ENCODE results near the gene KRTAP6-1. TPM values are rescaled to one million over a fixed set of nuclear protein-coding genes. Genes with fewer than 3 reads are reported as not detected.

Gene KRTAP6-1
- total RNA-seq, 1 experiment from 2014 or later: not detected

- Histone ChIP-seq H3K4me3 (ENCODE audit: insufficient read depth, low read depth, low read length) (no peak overlapping the region), H3K27me3 (ENCODE audit: control insufficient read depth, insufficient read depth, low read length) (no peaks in the 10 kb centered on the region), H3K36me3 (replicated peaks; ENCODE audit: control insufficient read depth, insufficient read depth, low read length) (no peaks in the 10 kb centered on the region)
- peak; percentile 9 for DNase-seq
These were observed 7.8 kb downstream of the KRTAP6-1 start for GRCh38 chr21:30605968-30606367.

GRCh38 chr21:30600787-30601186 lies 12.9 kb downstream of the KRTAP6-1 start, which contains the start of gene KRTAP22-1:
TSS of gene KRTAP22-1 (plus strand) at chr21:30601087.
- Histone ChIP-seq H3K27me3 (ENCODE audit: control insufficient read depth, insufficient read depth, low read length) (no peaks in the 10 kb centered on the region), H3K36me3 (replicated peaks; ENCODE audit: control insufficient read depth, insufficient read depth, low read length) (no peaks in the 10 kb centered on the region), H3K4me3 (ENCODE audit: insufficient read depth, low read depth, low read length) (no peak within 1 kb of the TSS)
- DNase-seq: no peak

- no peak for DNase-seq
- Histone ChIP-seq H3K36me3 (replicated peaks; ENCODE audit: control insufficient read depth, insufficient read depth, low read length) (no peaks in the 10 kb centered on the region), H3K4me3 (ENCODE audit: insufficient read depth, low read depth, low read length) (no peak within 1 kb of the TSS), H3K27me3 (ENCODE audit: control insufficient read depth, insufficient read depth, low read length) (no peaks in the 10 kb centered on the region)
These were observed 14.9 kb downstream of the KRTAP6-1 start, which contains the start of gene KRTAP6-2 for GRCh38 chr21:30598802-30599201. TSS of gene KRTAP6-2 (minus strand) at chr21:30598902. CDS start at chr21:30598874, 28 bp downstream.

GRCh38 chr21:30592140-30592539 lies 21.6 kb downstream of the KRTAP6-1 start, which contains the start of gene KRTAP6-3:
TSS of gene KRTAP6-3 (plus strand) at chr21:30592440. CDS start at chr21:30592446, 6 bp downstream.
- no peaks in the 10 kb centered on the region for H3K27me3 ChIP-seq (ENCODE audit: control insufficient read depth, insufficient read depth, low read length)
- no peak within 1 kb of the TSS for H3K4me3 ChIP-seq (ENCODE audit: insufficient read depth, low read depth, low read length)
- DNase-seq: no peak
- no peaks in the 10 kb centered on the region for H3K36me3 ChIP-seq (replicated peaks; ENCODE audit: control insufficient read depth, insufficient read depth, low read length)

- H3K4me3 ChIP-seq (ENCODE audit: insufficient read depth, low read depth, low read length): no peak within 1 kb of the TSS
- no peaks in the 10 kb centered on the region for H3K27me3 ChIP-seq (ENCODE audit: control insufficient read depth, insufficient read depth, low read length)
- no peak for DNase-seq
- H3K36me3 ChIP-seq (replicated peaks; ENCODE audit: control insufficient read depth, insufficient read depth, low read length): no peaks in the 10 kb centered on the region
These were observed 23.4 kb downstream of the KRTAP6-1 start, which contains the start of gene KRTAP22-2 for GRCh38 chr21:30590297-30590696. TSS of gene KRTAP22-2 (minus strand) at chr21:30590397.

- no peak overlapping the region for H3K4me3 ChIP-seq (ENCODE audit: insufficient read depth, low read depth, low read length)
- DNase-seq: no peak
- H3K27me3 ChIP-seq (ENCODE audit: control insufficient read depth, insufficient read depth, low read length): no peaks in the 10 kb centered on the region
- no peaks in the 10 kb centered on the region for H3K36me3 ChIP-seq (replicated peaks; ENCODE audit: control insufficient read depth, insufficient read depth, low read length)
These were observed 30.9 kb downstream of the KRTAP6-1 start for GRCh38 chr21:30582870-30583269.

- no peaks in the 10 kb centered on the region for H3K36me3 ChIP-seq (replicated peaks; ENCODE audit: control insufficient read depth, insufficient read depth, low read length)
- no peak overlapping the region for H3K4me3 ChIP-seq (ENCODE audit: insufficient read depth, low read depth, low read length)
- no peak for DNase-seq
- H3K27me3 ChIP-seq (ENCODE audit: control insufficient read depth, insufficient read depth, low read length): no peaks in the 10 kb centered on the region
These were observed 33.6 kb downstream of the KRTAP6-1 start for GRCh38 chr21:30580132-30580531.

GRCh38 chr21:30579346-30579745 lies 34.4 kb downstream of the KRTAP6-1 start:
- H3K4me3 ChIP-seq (ENCODE audit: insufficient read depth, low read depth, low read length): no peak overlapping the region
- H3K27me3 ChIP-seq (ENCODE audit: control insufficient read depth, insufficient read depth, low read length): no peaks in the 10 kb centered on the region
- no peaks in the 10 kb centered on the region for H3K36me3 ChIP-seq (replicated peaks; ENCODE audit: control insufficient read depth, insufficient read depth, low read length)
- DNase-seq: no peak

GRCh38 chr21:30577766-30578165 lies 36.0 kb downstream of the KRTAP6-1 start:
- Histone ChIP-seq H3K36me3 (replicated peaks; ENCODE audit: control insufficient read depth, insufficient read depth, low read length) (no peaks in the 10 kb centered on the region), H3K4me3 (ENCODE audit: insufficient read depth, low read depth, low read length) (no peak overlapping the region), H3K27me3 (ENCODE audit: control insufficient read depth, insufficient read depth, low read length) (no peaks in the 10 kb centered on the region)
- DNase-seq: no peak

- no peaks in the 10 kb centered on the region for H3K27me3 ChIP-seq (ENCODE audit: control insufficient read depth, insufficient read depth, low read length)
- H3K4me3 ChIP-seq (ENCODE audit: insufficient read depth, low read depth, low read length): no peak overlapping the region
- DNase-seq: no peak
- no peaks in the 10 kb centered on the region for H3K36me3 ChIP-seq (replicated peaks; ENCODE audit: control insufficient read depth, insufficient read depth, low read length)
These were observed 46.1 kb downstream of the KRTAP6-1 start for GRCh38 chr21:30567617-30568016.

GRCh38 chr21:30563630-30564029 lies 50.1 kb downstream of the KRTAP6-1 start:
- no peak for DNase-seq
- no peaks in the 10 kb centered on the region for H3K27me3 ChIP-seq (ENCODE audit: control insufficient read depth, insufficient read depth, low read length)
- H3K36me3 ChIP-seq (replicated peaks; ENCODE audit: control insufficient read depth, insufficient read depth, low read length): no peaks in the 10 kb centered on the region
- H3K4me3 ChIP-seq (ENCODE audit: insufficient read depth, low read depth, low read length): no peak overlapping the region

Other genes starting within 250 kb of the KRTAP6-1 start
- not detected in 2 replicates for gene KRTAP13-2, start 241.7 kb downstream of the KRTAP6-1 start, total RNA-seq (2014; rRNA removed; shearing (Covaris generic))
- gene KRTAP13-1, start 217.9 kb downstream of the KRTAP6-1 start, total RNA-seq (2014; rRNA removed; shearing (Covaris generic)): not detected in 2 replicates
- gene KRTAP13-3, start 188.0 kb downstream of the KRTAP6-1 start, total RNA-seq (2014; rRNA removed; shearing (Covaris generic)): not detected in 2 replicates
- gene KRTAP13-4, start 183.7 kb downstream of the KRTAP6-1 start, total RNA-seq (2014; rRNA removed; shearing (Covaris generic)): not detected in 2 replicates
- not detected in 2 replicates for gene KRTAP15-1, start 173.7 kb downstream of the KRTAP6-1 start, total RNA-seq (2014; rRNA removed; shearing (Covaris generic))
- not detected in 2 replicates for gene KRTAP19-1, start 133.6 kb downstream of the KRTAP6-1 start, total RNA-seq (2014; rRNA removed; shearing (Covaris generic))
- gene KRTAP19-2, start 126.5 kb downstream of the KRTAP6-1 start, total RNA-seq (2014; rRNA removed; shearing (Covaris generic)): not detected in 2 replicates
- gene KRTAP19-3, start 121.9 kb downstream of the KRTAP6-1 start, total RNA-seq (2014; rRNA removed; shearing (Covaris generic)): not detected in 2 replicates
- gene KRTAP19-4, start 116.8 kb downstream of the KRTAP6-1 start, total RNA-seq (2014; rRNA removed; shearing (Covaris generic)): not detected in 2 replicates
- not detected in 2 replicates for gene KRTAP19-5, start 111.8 kb downstream of the KRTAP6-1 start, total RNA-seq (2014; rRNA removed; shearing (Covaris generic))
- gene KRTAP19-6, start 72.1 kb downstream of the KRTAP6-1 start, total RNA-seq (2014; rRNA removed; shearing (Covaris generic)): not detected in 2 replicates
- not detected in 2 replicates for gene KRTAP19-7, start 52.6 kb downstream of the KRTAP6-1 start, total RNA-seq (2014; rRNA removed; shearing (Covaris generic))
- gene KRTAP22-2, start 23.5 kb downstream of the KRTAP6-1 start, total RNA-seq (2014; rRNA removed; shearing (Covaris generic)): not detected in 2 replicates
- not detected in 2 replicates for gene KRTAP6-3, start 21.5 kb downstream of the KRTAP6-1 start, total RNA-seq (2014; rRNA removed; shearing (Covaris generic))
- not detected in 2 replicates for gene KRTAP6-2, start 15.0 kb downstream of the KRTAP6-1 start, total RNA-seq (2014; rRNA removed; shearing (Covaris generic))
- not detected in 2 replicates for gene KRTAP22-1, start 12.8 kb downstream of the KRTAP6-1 start, total RNA-seq (2014; rRNA removed; shearing (Covaris generic))
- not detected in 2 replicates for gene KRTAP20-1, start 2.5 kb upstream of the KRTAP6-1 start, total RNA-seq (2014; rRNA removed; shearing (Covaris generic))
- gene KRTAP20-4, start 6.7 kb upstream of the KRTAP6-1 start, total RNA-seq (2014; rRNA removed; shearing (Covaris generic)): not detected in 2 replicates
- not detected in 2 replicates for gene KRTAP20-2, start 21.3 kb upstream of the KRTAP6-1 start, total RNA-seq (2014; rRNA removed; shearing (Covaris generic))
- not detected in 2 replicates for gene KRTAP20-3, start 28.9 kb upstream of the KRTAP6-1 start, total RNA-seq (2014; rRNA removed; shearing (Covaris generic))
- not detected in 2 replicates for gene KRTAP21-3, start 104.8 kb upstream of the KRTAP6-1 start, total RNA-seq (2014; rRNA removed; shearing (Covaris generic))
- gene KRTAP21-2, start 133.3 kb upstream of the KRTAP6-1 start, total RNA-seq (2014; rRNA removed; shearing (Covaris generic)): not detected in 2 replicates
- not detected in 2 replicates for gene KRTAP21-1, start 141.5 kb upstream of the KRTAP6-1 start, total RNA-seq (2014; rRNA removed; shearing (Covaris generic))
- gene KRTAP8-1, start 199.3 kb upstream of the KRTAP6-1 start, total RNA-seq (2014; rRNA removed; shearing (Covaris generic)): not detected in 2 replicates
- gene KRTAP7-1, start 215.8 kb upstream of the KRTAP6-1 start, total RNA-seq (2014; rRNA removed; shearing (Covaris generic)): not detected in 2 replicates

Data from H7 (cell line).